HCT116 (cell line): Measurements from ENCODE around the gene VAT1. TPM values are rescaled to one million over a fixed set of nuclear protein-coding genes. Genes with fewer than 3 reads are reported as not detected.

Source experiments
- ATAC-seq: fragments of 200-7000 bp; cut with Tn5 transposase; 2 replicates; pipeline ENCODE4 v1.9.1; 2020; ENCODE audit warnings: mild to moderate bottlenecking, moderate library complexity
- BruUV-seq: library from RNA; stranded (reverse); fragments of 400-500 nt; replicated peaks from 2 replicates; lab custom pipeline; 2021; lab: Mats Ljungman, UMichigan
- CTCF ChIA-PET: fragments of 300-600 bp; sonication (Branson Sonifier 250); formaldehyde crosslinking; loops from one replicate; lab custom pipeline; 2021; ENCODE audit warnings: antibody characterized with exemption; lab: Charles Lee
- POLR2A ChIA-PET: fragments of 300-600, 350-600 bp; sonication (Branson Sonifier 250); formaldehyde crosslinking; loops from one replicate; lab custom pipeline; 2021; ENCODE audit warnings: antibody characterized with exemption; lab: Charles Lee
- RAD21 ChIA-PET, 2 experiments: fragments of 300-600 bp; sonication (Branson Sonifier 250); formaldehyde crosslinking; loops; one replicate each; lab custom pipeline; 2023; ENCODE audit warnings: low total read pairs in 2 of 2; ENCODE audit not compliant: uncharacterized antibody in 2 of 2, unreplicated experiment in 2 of 2, low non-redundant PET in 1 of 2; lab: Charles Lee
- DNase-seq: peaks from one replicate; pipeline ENCODE4 v3.0.0-alpha.2; 2010; ENCODE audit warnings: low read depth, low spot score
- H2AFZ ChIP-seq: fragments of 200-600 bp; shearing (Covaris generic), sonication (generic); 2 replicates; pipeline ENCODE4 v1.6.1; 2017; ENCODE audit warnings: low read depth, mixed run types, mixed read lengths, antibody characterized with exemption, low read length; ENCODE audit not compliant: poor library complexity, severe bottlenecking
- H3K27ac ChIP-seq: 2 replicates; pipeline ENCODE4 v1.5.1; 2012; ENCODE audit warnings: low read depth, low read length
- H3K27me3 ChIP-seq: fragments of 200-600 bp; sonication (generic); 2 replicates; pipeline ENCODE4 v1.6.1; 2016; ENCODE audit warnings: mixed run types, low read length, mixed read lengths; ENCODE audit not compliant: insufficient read depth
- H3K36me3 ChIP-seq, 2 experiments: fragments of 200-500 bp in 1 of 2; fragments of 200-600 bp in 1 of 2; sonication (Bioruptor generic) in 1 of 2; sonication (generic) in 1 of 2; 2 replicates each; pipeline versions ENCODE4 v1.5.1 to v1.6.1; 2014 to 2016; ENCODE audit warnings: low read length in 2 of 2, inconsistent platforms in 1 of 2, mixed read lengths in 1 of 2, mixed run types in 1 of 2; ENCODE audit not compliant: insufficient read depth in 2 of 2, control insufficient read depth in 1 of 2
- H3K4me1 ChIP-seq, 2 experiments: fragments of 200-600 bp in 1 of 2; sonication (generic) in 1 of 2; 2 replicates each; pipeline versions ENCODE4 v1.5.1 to v1.6.1; 2012 to 2017; ENCODE audit warnings: low read length in 2 of 2, inconsistent platforms in 1 of 2, mild to moderate bottlenecking in 1 of 2, mixed read lengths in 1 of 2, mixed run types in 1 of 2, moderate library complexity in 1 of 2; ENCODE audit not compliant: insufficient read depth in 2 of 2, control insufficient read depth in 1 of 2
- H3K4me2 ChIP-seq: fragments of 200-600 bp; sonication (generic); 2 replicates; pipeline ENCODE4 v1.6.1; 2017; ENCODE audit warnings: mixed run types, low read length, mixed read lengths
- H3K4me3 ChIP-seq, 2 experiments: fragments of 200-600 bp in 1 of 2; sonication (generic) in 1 of 2; replicated peaks in 1 of 2; 2 replicates each; pipeline ENCODE4 v1.5.1; 2011 to 2016; ENCODE audit warnings: low read length in 2 of 2, control low read depth in 1 of 2, low read depth in 1 of 2, mild to moderate bottlenecking in 1 of 2, mixed read lengths in 1 of 2, mixed run types in 1 of 2
- H3K79me2 ChIP-seq: fragments of 200-600 bp; sonication (generic); 2 replicates; pipeline ENCODE4 v1.6.1; 2017; ENCODE audit warnings: mild to moderate bottlenecking, mixed run types, low read length, moderate library complexity, mixed read lengths; ENCODE audit not compliant: insufficient read depth
- H3K9ac ChIP-seq: fragments of 200-600 bp; sonication (generic); 2 replicates; pipeline ENCODE4 v1.6.1; 2016; ENCODE audit warnings: low read length, mixed read lengths
- H3K9me2 ChIP-seq: fragments of 200-600 bp; sonication (generic), shearing (Covaris generic); 2 replicates; pipeline ENCODE4 v1.6.1; 2017; ENCODE audit warnings: mixed run types, mild to moderate bottlenecking, moderate library complexity; ENCODE audit not compliant: insufficient read depth
- H3K9me3 ChIP-seq, 2 experiments: fragments of 200-500 bp in 1 of 2; fragments of 200-600 bp in 1 of 2; sonication (Bioruptor generic) in 1 of 2; sonication (generic) in 1 of 2; 2 replicates each; pipeline ENCODE4 v1.6.1; 2014 to 2017; ENCODE audit warnings: low read length in 2 of 2, mixed read lengths in 2 of 2, inconsistent platforms in 1 of 2, low read depth in 1 of 2, mild to moderate bottlenecking in 1 of 2, mixed run types in 1 of 2, moderate library complexity in 1 of 2; ENCODE audit not compliant: control insufficient read depth in 1 of 2, insufficient read depth in 1 of 2
- H4K20me1 ChIP-seq: fragments of 200-600 bp; sonication (generic), shearing (Covaris generic); 2 replicates; pipeline ENCODE4 v1.6.1; 2017; ENCODE audit warnings: mixed run types, mild to moderate bottlenecking, moderate library complexity; ENCODE audit not compliant: insufficient read depth
- EZH2 ChIP-seq: fragments of 200-600 bp; sonication (generic); IDR thresholded peaks from 2 replicates; pipeline ENCODE4 v1.6.1; 2017; ENCODE audit warnings: antibody characterized with exemption, mixed run types
- FOSL1 ChIP-seq: IDR thresholded peaks from 2 replicates; pipeline ENCODE4 v1.6.1; 2012; ENCODE audit warnings: low read depth
- POLR2AphosphoS5 ChIP-seq: IDR thresholded peaks from 2 replicates; pipeline ENCODE4 v1.6.1; 2011; ENCODE audit warnings: mild to moderate bottlenecking, low read depth, low read length, moderate library complexity
- SIN3A ChIP-seq: IDR thresholded peaks from 2 replicates; pipeline ENCODE4 v1.6.1; 2012; ENCODE audit warnings: low read depth
- ZBTB33 ChIP-seq: IDR thresholded peaks from 2 replicates; pipeline ENCODE4 v1.6.1; 2011; ENCODE audit warnings: mild to moderate bottlenecking, low read length, moderate library complexity; ENCODE audit not compliant: insufficient replicate concordance; ENCODE audit errors: extremely low read depth
- ZFX ChIP-seq: fragments of 450-650 bp; IDR thresholded peaks from 2 replicates; pipeline ENCODE4 v1.6.1; 2017
- ZNF274 ChIP-seq: fragments of 200-500 bp; sonication (Bioruptor generic); IDR thresholded peaks from 2 replicates; pipeline ENCODE4 v1.6.1; 2014; ENCODE audit warnings: mild to moderate bottlenecking, low read depth, low read length, inconsistent platforms
- intact Hi-C: fragments of 100-400 bp; cut with micrococcal nuclease; formaldehyde crosslinking; loops from 2 replicates; pipeline ENCODE4 v1.10.0; 2022
- total RNA-seq: library from RNA; stranded (reverse); gene quantifications from one replicate; pipeline ENCODE4 v1.2.1, GENCODE V29; 2021; ENCODE audit not compliant: unreplicated experiment

The VAT1 gene
- total RNA-seq, 1 experiment from 2014 or later = 197 TPM

- Histone ChIP-seq H2AFZ (no peak overlapping the region), H3K9me3 (no peaks in the 10 kb centered on the region), H3K4me2 (no peak overlapping the region), H3K27me3 (no peaks in the 10 kb centered on the region), H3K36me3 (peaks cover 43 to 44% of the 10 kb centered on the region in 2 experiments; a peak in 3 of 4 replicates), H3K27ac (no peak overlapping the region), H3K4me3 (no peak overlapping the region), H3K9me2 (no peaks in the 10 kb centered on the region), H3K4me1 (peaks cover 0 to 15% of the 10 kb centered on the region in 2 experiments; a peak in 2 of 4 replicates), H4K20me1 (no peaks in the 10 kb centered on the region), H3K9ac (no peak overlapping the region), H3K79me2 (peaks cover 13% of the 10 kb centered on the region)
- CTCF ChIA-PET = no interaction called here
- DNase-seq (no peak), ATAC-seq (no peak)
- RAD21 ChIA-PET = no interaction called here
- no TSS peak for BruUV-seq
- TF ChIP-seq POLR2AphosphoS5 (no peak), ZNF274 (no peak), EZH2 (no peak), SIN3A (no peak), ZFX (no peak), ZBTB33 (no peak), FOSL1 (no peak)
- intact Hi-C loops = no loop called here
- POLR2A ChIA-PET = no interaction called here
Observed at GRCh38 chr17:42989726-42990652, 32.2 kb downstream of the VAT1 start.
